Neural progenitor cell (in vitro differentiated cells): ENCODE data around the gene MS4A10. TPM values are rescaled to one million over a fixed set of nuclear protein-coding genes. Genes with fewer than 3 reads are reported as not detected.

Experiments used
- DNase-seq: peaks from one replicate; pipeline ENCODE4 v3.0.0-alpha.2; 2016; ENCODE audit warnings: low spot score
- H2AFZ ChIP-seq: fragments of 200-600 bp; sonication (generic); replicated peaks from 2 replicates; pipeline ENCODE4 v1.6.1; 2016; ENCODE audit warnings: antibody characterized with exemption
- H3F3A ChIP-seq: fragments of 200-600 bp; sonication (generic); 2 replicates; pipeline ENCODE4 v1.6.1; 2016; ENCODE audit warnings: antibody characterized with exemption, low read depth
- H3K27ac ChIP-seq: fragments of 200-600 bp; sonication (generic); 2 replicates; pipeline ENCODE4 v1.5.1; 2016; ENCODE audit warnings: mild to moderate bottlenecking
- H3K27me3 ChIP-seq: fragments of 200-600 bp; sonication (generic); 2 replicates; pipeline ENCODE4 v1.6.1; 2016; ENCODE audit warnings: mild to moderate bottlenecking, moderate library complexity
- H3K36me3 ChIP-seq: fragments of 200-600 bp; sonication (generic); 2 replicates; pipeline ENCODE4 v1.5.1; 2016
- H3K4me1 ChIP-seq: fragments of 200-600 bp; sonication (generic); 2 replicates; pipeline ENCODE4 v1.6.1; 2016; ENCODE audit warnings: mixed run types
- H3K4me2 ChIP-seq: fragments of 200-600 bp; sonication (generic); 2 replicates; pipeline ENCODE4 v1.6.1; 2016
- H3K4me3 ChIP-seq: fragments of 200-600 bp; sonication (generic); 2 replicates; pipeline ENCODE4 v1.5.1; 2016
- H3K79me2 ChIP-seq: fragments of 200-600 bp; sonication (generic); 2 replicates; pipeline ENCODE4 v1.6.1; 2016; ENCODE audit warnings: low read depth
- H3K9ac ChIP-seq: fragments of 200-600 bp; sonication (generic); 2 replicates; pipeline ENCODE4 v1.6.1; 2016
- H3K9me3 ChIP-seq: fragments of 200-600 bp; sonication (generic); 2 replicates; pipeline ENCODE4 v1.5.1; 2016; ENCODE audit warnings: low read depth
- H4K20me1 ChIP-seq: fragments of 200-600 bp; sonication (generic); 2 replicates; pipeline ENCODE4 v1.6.1; 2016; ENCODE audit warnings: low read depth
- H3K27ac Mint-ChIP-seq: 3 replicates; pipeline ENCODE4 v1.8.0; 2021; ENCODE audit warnings: mixed read lengths
- H3K27me3 Mint-ChIP-seq: 2 replicates; pipeline ENCODE4 v1.8.0; 2022; ENCODE audit warnings: low read depth, mild to moderate bottlenecking, inconsistent platforms, moderate library complexity, mixed read lengths; ENCODE audit not compliant: insufficient read depth
- H3K36me3 Mint-ChIP-seq: 3 replicates; pipeline ENCODE4 v1.8.0; 2021; ENCODE audit warnings: mixed read lengths
- H3K4me1 Mint-ChIP-seq: 3 replicates; pipeline ENCODE4 v1.8.0; 2021; ENCODE audit warnings: mixed read lengths
- H3K4me3 Mint-ChIP-seq: 3 replicates; pipeline ENCODE4 v1.8.0; 2021; ENCODE audit warnings: mild to moderate bottlenecking, moderate library complexity, mixed read lengths
- H3K9me3 Mint-ChIP-seq: 3 replicates; pipeline ENCODE4 v1.8.0; 2020; ENCODE audit warnings: mixed read lengths
- CTCF ChIP-seq: fragments of 200-600 bp; sonication (generic); IDR thresholded peaks from 2 replicates; pipeline ENCODE4 v1.5.1; 2017; ENCODE audit warnings: antibody characterized with exemption, mild to moderate bottlenecking
- EZH2 ChIP-seq: fragments of 200-600 bp; sonication (generic); IDR thresholded peaks from 2 replicates; pipeline ENCODE4 v1.6.1; 2017; ENCODE audit warnings: antibody characterized with exemption, mild to moderate bottlenecking, moderate library complexity
- EZH2phosphoT487 ChIP-seq: fragments of 200-600 bp; sonication (generic); IDR thresholded peaks from 2 replicates; pipeline ENCODE4 v1.6.1; 2017; ENCODE audit warnings: antibody characterized with exemption
- total RNA-seq: library from RNA; depleted of rRNA; stranded (reverse); fragments of >200 nt; gene quantifications from 2 replicates; pipeline ENCODE4 v1.2.3, GENCODE V29; 2015; ENCODE audit warnings: low replicate concordance

Gene MS4A10
- total RNA-seq, 1 donor from 2014 or later: not detected

- Histone ChIP-seq H2AFZ (no peak overlapping the region), H3K36me3 (no peaks in the 10 kb centered on the region), H3K9ac (no peak overlapping the region), H3F3A (peaks cover 3% of the 10 kb centered on the region), H3K4me1 (peaks cover 5% of the 10 kb centered on the region), H3K27me3 (no peaks in the 10 kb centered on the region), H3K4me2 (no peak overlapping the region), H3K27ac (no peak overlapping the region), H3K9me3 (no peaks in the 10 kb centered on the region), H3K4me3 (no peak overlapping the region), H4K20me1 (no peaks in the 10 kb centered on the region), H3K79me2 (no peaks in the 10 kb centered on the region)
- Mint-ChIP-seq H3K4me3 (no peak overlapping the region), H3K9me3 (peaks cover 10% of the 10 kb centered on the region), H3K27ac (no peak overlapping the region), H3K27me3 (peaks cover 10% of the 10 kb centered on the region), H3K36me3 (no peaks in the 10 kb centered on the region), H3K4me1 (peaks cover 2% of the 10 kb centered on the region)
- no peak for DNase-seq
- TF ChIP-seq EZH2phosphoT487: no peak
- TF ChIP-seq CTCF: no peak
- TF ChIP-seq EZH2: no peak
Measured at GRCh38 chr11:60748225-60748624, 36.9 kb upstream of the MS4A10 start.

DNA sequence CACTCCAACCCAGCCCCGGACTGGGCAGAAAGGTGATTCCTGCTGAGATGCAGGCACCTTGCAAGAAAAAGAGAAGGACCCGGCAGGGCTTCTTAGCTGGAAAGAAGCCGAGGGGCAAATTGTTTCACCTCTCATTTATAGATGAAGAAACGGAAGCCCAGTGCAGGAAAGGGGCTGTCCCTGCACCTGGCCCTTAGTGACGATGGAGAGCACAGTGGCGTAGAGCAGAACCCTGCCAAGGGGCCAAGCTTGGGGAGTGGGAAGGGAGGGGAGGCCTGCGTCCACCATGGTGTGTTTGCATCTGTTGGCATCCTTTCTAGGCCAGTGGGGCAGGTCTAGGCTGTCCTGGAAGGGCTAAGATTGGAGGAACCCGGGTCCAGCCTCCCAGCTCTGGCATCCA, 36.3 kb upstream of the MS4A10 start:
- Mint-ChIP-seq H3K4me1 (peaks cover 2% of the 10 kb centered on the region), H3K9me3 (peaks cover 6% of the 10 kb centered on the region), H3K36me3 (no peaks in the 10 kb centered on the region), H3K27ac (no peak overlapping the region), H3K4me3 (no peak overlapping the region), H3K27me3 (peaks cover 11% of the 10 kb centered on the region)
- TF ChIP-seq EZH2phosphoT487 (no peak), EZH2 (no peak), CTCF (no peak)
- Histone ChIP-seq H2AFZ (no peak overlapping the region), H3K9ac (no peak overlapping the region), H3K4me2 (no peak overlapping the region), H4K20me1 (no peaks in the 10 kb centered on the region), H3K4me3 (no peak overlapping the region), H3K79me2 (no peaks in the 10 kb centered on the region), H3K9me3 (no peaks in the 10 kb centered on the region), H3K27me3 (no peaks in the 10 kb centered on the region), H3K4me1 (peaks cover 5% of the 10 kb centered on the region), H3K36me3 (no peaks in the 10 kb centered on the region), H3F3A (peaks cover 3% of the 10 kb centered on the region), H3K27ac (no peak overlapping the region)
- DNase-seq: no peak

DNA sequence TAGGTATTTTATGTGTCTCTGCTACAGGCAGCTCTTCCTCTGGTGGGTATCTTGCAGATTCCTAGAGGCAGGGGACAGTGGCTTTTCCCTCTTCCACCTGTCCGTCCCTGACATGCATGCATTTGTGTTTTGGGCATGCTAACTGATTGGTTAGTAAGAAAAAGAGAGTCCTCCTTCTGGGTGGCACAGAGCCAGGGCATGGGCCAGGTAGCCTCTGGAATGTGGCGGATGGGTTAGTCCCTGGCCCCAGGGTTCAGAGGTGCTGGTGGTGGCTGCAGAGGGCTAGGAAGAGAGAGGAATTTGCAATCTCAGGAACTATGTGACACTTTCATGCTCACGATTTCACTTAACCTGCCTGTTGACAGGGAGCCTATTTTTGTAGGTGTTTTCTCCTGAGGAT, 34.2 kb upstream of the MS4A10 start:
- Histone ChIP-seq H3K4me1 (no peaks in the 10 kb centered on the region), H3K79me2 (no peaks in the 10 kb centered on the region), H3K27ac (no peak overlapping the region), H3F3A (no peaks in the 10 kb centered on the region), H3K4me2 (no peak overlapping the region), H3K4me3 (no peak overlapping the region), H3K27me3 (no peaks in the 10 kb centered on the region), H3K9ac (no peak overlapping the region), H3K9me3 (no peaks in the 10 kb centered on the region), H3K36me3 (no peaks in the 10 kb centered on the region), H2AFZ (no peak overlapping the region), H4K20me1 (no peaks in the 10 kb centered on the region)
- no peak overlapping the region for H3K4me3 Mint-ChIP-seq
- peaks cover 3% of the 10 kb centered on the region for H3K9me3 Mint-ChIP-seq
- no peaks in the 10 kb centered on the region for H3K36me3 Mint-ChIP-seq
- no peak for TF ChIP-seq CTCF
- TF ChIP-seq EZH2: no peak
- TF ChIP-seq EZH2phosphoT487: no peak
- DNase-seq: no peak
- no peak overlapping the region for H3K27ac Mint-ChIP-seq
- H3K27me3 Mint-ChIP-seq: peaks cover 11% of the 10 kb centered on the region
- H3K4me1 Mint-ChIP-seq: peaks cover 2% of the 10 kb centered on the region

GRCh38 chr11:60753309-60753708, 31.8 kb upstream of the MS4A10 start:
- no peak overlapping the region for H2AFZ ChIP-seq
- no peaks in the 10 kb centered on the region for H3F3A ChIP-seq
- H3K4me3 ChIP-seq: no peak overlapping the region
- no peak overlapping the region for H3K4me2 ChIP-seq
- TF ChIP-seq EZH2 (no peak), CTCF (no peak), EZH2phosphoT487 (no peak)
- no peaks in the 10 kb centered on the region for H3K36me3 Mint-ChIP-seq
- H4K20me1 ChIP-seq: no peaks in the 10 kb centered on the region
- H3K27ac Mint-ChIP-seq: no peak overlapping the region
- H3K9me3 Mint-ChIP-seq: peaks cover 3% of the 10 kb centered on the region
- no peaks in the 10 kb centered on the region for H3K4me1 ChIP-seq
- H3K79me2 ChIP-seq: no peaks in the 10 kb centered on the region
- no peaks in the 10 kb centered on the region for H3K9me3 ChIP-seq
- H3K27me3 ChIP-seq: no peaks in the 10 kb centered on the region
- peaks cover 13% of the 10 kb centered on the region for H3K27me3 Mint-ChIP-seq
- H3K4me1 Mint-ChIP-seq: peaks cover 2% of the 10 kb centered on the region
- no peaks in the 10 kb centered on the region for H3K36me3 ChIP-seq
- no peak for DNase-seq
- no peak overlapping the region for H3K9ac ChIP-seq
- H3K27ac ChIP-seq: no peak overlapping the region
- H3K4me3 Mint-ChIP-seq: no peak overlapping the region
